T47D (cell line): ENCODE measurements around the gene ARHGAP24.
A peak's percentile ranks its signal among the peaks of the same experiment; 100 is the strongest.

Experiments used
- DNase-seq, 2 experiments: peaks; one replicate each; pipeline versions ENCODE4 v3.0.0 to v3.0.0-alpha.2; 2011 to 2012; ENCODE audit warnings: low read depth in 1 of 2, low spot score in 1 of 2
- JUND ChIP-seq: IDR thresholded peaks from 2 replicates; pipeline ENCODE4 v1.6.1; 2012; ENCODE audit warnings: low read depth
- in situ Hi-C: cut with HindIII; loops from 2 replicates; pipeline ENCODE4 v1.10.0; 2016; ENCODE audit warnings: low sequenced_read_pairs, low pct_unique_long_range_greater_than_20kb

Gene ARHGAP24

DNA sequence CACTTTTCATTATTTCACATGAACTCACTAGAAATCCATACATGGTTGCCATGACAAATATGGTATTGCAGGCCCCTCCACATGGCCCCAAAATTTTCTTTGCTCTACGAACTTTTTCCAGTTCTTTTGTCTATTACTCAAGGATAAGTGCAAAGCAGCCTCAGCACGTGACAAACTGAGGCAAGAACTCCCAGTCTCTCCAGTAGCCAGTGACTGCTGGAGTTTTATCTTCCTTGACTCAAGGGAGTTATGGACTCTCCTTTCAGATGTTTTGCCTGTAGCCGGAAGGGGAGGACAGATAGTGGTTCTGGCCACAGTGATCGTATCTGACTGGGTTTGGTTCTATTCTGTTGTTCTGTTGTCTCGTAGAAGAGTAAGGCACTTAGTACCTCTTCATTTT is 105.5 kb downstream of the ARHGAP24 start:
- no peak for TF ChIP-seq JUND
- in situ Hi-C loops, result no loop called here
- DNase-seq, result no peak

DNA sequence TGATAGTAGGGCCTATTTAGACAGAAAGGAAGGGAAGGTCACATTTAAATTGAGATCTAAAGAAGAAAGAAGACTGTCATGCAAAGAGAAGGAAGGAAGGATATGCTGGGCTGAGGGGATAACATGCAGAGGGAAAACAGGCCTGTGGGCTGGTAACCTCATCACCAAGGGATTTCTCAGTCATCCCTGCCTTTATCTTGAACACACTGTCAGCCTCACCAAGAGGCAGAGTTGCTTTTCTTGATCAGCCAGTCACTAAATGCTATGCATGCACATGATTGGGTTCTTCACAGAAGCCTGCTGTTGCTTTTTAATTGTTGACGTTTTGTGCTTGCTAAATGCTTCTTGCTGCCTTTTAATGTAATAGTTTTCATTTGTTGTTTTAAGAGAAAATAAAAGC is 113.0 kb downstream of the ARHGAP24 start:
- no peak for DNase-seq
- TF ChIP-seq JUND, result no peak
- in situ Hi-C loops, result no loop called here

DNA sequence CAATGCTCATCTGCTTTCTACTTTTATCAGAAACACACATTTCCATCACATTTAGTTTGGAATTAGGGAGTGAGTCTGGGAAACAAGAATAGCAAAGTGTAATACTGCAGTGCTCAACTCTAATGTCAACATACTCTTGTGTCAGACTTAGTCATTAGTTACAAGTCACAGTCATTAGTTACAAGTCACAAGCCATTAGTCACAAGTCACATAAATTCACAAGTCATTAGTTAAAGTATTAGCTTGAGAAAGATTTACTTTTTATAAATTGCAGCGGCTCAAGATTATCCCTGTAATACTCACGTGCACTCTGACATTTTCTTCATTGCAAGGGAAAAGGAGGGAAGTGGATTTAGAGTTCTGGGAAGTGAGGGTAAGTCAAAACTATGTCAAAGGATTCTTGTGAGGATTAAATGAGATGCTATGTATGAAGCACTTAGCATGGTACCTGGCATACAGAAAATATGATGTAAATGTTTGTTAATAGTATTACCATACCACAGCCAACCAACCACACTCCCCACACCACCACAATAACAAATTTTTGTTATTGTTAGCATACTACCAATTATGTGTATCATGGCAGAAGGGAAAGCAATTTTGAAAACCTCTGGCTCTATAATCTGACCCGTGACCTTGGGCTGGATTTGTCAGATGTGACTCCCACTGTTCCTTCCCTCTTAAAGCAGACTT is 116.6 kb downstream of the ARHGAP24 start:
- no peak for DNase-seq
- in situ Hi-C loops, result no loop called here
- TF ChIP-seq JUND, result no peak

DNA sequence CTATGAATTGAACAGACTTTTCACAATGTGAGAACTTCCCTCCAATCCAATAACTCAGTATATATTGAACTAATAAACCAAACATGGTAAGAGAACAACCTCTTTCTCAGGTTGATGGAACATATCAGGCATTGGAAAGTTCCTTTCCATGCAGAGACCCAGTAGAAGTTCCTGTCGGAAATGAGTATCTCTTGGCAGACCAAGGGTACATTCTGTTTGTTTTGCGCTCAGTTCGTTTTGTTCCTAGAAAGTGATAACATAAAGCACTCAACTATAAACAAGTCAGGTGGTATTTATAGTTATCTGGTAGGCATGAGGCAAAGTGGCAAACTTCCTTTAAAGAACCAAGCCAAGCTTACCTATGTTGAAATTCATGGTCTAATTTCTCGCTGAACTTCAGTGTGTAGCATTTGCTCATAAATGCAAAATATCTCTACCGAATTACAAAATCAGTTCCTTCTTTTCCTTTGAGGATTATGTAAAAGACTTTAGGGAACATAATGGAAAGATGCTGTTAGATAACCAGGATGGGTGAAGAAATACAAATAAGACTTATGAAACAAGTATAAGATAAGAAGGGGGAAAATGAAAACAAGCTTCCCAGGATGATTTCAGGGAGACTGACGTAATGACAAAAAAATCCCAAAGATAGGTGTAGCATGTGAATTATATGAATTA is 120.3 kb downstream of the ARHGAP24 start:
- DNase-seq, result no peak
- no peak for TF ChIP-seq JUND
- in situ Hi-C loops, result no loop called here

DNA sequence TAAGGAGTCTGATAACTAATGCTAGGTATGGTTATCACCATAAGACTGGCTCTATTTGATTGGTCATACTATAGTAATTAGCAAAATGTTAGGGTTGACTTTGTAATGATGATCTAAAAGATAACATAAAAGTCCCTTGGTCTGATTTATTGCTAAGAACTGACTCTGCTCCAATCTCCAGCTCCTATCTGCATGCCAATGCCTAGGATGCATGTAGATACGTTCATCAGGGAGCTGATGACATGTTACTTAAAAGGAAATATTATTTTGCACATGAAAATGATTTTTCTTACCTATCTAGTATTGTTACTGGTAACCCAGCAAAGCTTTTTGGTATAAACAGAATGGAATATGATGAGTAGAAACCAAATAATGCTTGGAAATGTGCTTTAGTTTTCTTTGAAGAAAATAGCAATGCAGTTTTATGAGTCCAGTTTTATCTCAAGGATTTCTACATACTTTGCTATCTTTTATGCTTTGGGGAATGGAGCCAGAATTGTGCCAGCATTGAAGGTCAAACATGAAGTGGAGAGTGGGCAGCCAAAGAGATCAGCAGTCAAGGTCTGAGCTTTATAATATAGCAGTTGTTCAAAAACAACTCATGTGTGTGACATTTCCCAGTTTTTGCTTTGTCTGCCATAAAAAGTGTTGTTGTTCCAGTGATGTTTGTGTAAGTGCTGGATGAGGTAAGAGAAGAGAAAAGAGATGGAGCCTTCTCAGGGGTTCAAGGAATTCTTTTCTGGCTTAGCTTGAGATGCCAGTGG is 121.0 kb downstream of the ARHGAP24 start:
- no peak for TF ChIP-seq JUND
- no peak for DNase-seq
- in situ Hi-C loops, result no loop called here

DNA sequence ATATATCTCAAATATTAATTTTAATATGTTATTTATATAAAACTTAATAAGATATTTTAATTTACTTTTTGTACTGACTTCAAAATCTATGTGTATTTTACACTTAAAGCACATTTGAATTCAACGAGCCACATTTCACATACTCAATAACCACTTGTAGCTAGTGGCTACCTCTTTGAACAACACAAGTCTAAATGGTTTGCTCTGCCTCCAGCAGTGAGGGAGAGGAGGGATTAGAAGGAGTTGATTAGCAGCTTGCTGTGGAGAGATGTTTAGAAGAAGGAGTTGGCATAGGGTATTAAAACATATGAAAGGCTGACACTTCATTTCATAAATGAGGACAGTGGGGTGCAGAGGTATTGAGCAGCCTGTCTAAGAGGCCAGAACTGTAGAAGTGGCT is 124.0 kb downstream of the ARHGAP24 start:
- TF ChIP-seq JUND, result no peak
- in situ Hi-C loops, result no loop called here
- no peak for DNase-seq

DNA sequence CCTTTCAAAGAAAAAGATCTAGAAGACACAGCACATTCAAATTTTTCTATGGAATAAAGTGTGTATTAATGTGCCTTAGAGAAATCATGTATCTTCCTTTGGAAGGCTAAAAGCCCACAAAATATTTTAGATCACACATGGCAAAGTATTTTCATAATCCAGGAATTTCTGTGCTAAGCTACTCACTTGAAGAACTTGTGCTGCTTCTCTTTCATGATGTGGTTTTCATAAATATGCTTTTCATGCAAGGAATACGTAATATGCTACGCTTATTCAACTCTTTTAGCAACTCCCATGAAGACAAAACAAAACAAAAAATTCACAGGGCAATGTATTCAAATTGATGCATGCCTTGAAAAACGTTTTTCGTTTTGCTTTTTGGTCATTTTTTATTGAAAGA is 125.6 kb downstream of the ARHGAP24 start:
- in situ Hi-C loops, result no loop called here
- DNase-seq, result no peak
- TF ChIP-seq JUND, result no peak

DNA sequence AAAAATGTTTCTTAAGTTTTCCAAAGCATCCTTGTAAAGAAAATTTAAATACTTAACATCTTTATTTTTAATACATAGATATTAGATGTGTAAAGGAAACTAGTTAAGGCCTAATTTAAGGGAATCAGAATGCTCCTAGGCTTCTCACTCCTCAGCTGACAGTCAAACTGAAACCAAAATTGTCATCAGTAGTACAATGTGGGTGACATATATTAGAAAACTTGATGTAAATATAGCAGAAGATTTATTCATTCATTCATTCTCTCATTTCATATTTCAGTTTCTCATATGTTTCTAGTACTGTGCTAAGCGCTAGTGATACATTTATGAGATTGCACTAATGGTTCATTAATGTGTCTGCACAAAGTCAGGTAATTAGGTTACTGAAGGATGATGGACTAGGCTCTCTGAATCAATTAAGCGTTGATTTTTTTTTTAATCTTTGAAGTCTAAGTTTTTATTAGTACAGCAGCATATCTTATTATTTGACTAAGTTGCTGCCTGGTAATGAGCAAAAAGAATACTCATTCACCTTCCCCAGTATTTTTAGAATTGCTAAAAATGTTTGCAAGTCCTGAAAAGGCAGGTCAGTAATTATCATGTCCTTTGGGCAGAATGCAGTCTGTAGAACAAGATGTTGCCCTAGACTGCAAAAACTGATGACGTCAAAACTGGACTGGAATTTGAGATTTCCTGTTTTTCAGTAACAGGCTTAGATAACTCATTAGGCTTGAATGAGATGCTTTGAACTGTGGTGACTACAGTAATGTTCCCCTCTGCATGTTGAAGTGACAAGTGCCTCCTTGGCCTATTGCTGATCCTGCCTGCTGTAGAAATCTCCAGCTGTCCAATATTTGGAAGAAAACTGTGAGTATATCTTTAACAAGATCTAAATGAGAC is 128.7 kb downstream of the ARHGAP24 start:
- DNase-seq, result no peak
- TF ChIP-seq JUND, result no peak
- in situ Hi-C loops, result no loop called here

DNA sequence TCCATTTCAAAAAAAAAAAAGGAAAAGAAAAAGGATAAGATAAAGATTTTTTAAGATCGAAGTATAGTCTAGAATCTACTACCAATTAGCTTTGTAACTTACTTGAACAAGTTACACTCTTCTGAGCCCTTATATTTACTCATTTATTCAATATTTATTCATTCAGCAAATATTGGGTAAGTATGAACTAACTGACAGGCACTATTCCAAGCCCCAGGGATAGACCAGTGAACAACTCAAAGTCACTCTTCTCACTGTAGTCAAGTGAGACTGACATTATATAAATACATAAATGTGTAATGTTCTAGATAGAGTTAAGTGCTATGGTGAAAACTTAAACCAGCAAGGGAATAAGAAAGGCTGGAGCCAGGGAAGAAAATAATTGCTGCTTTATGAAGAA is 131.6 kb downstream of the ARHGAP24 start:
- TF ChIP-seq JUND, result no peak
- DNase-seq, result peak; percentile 1 to 30
- in situ Hi-C loops, result no loop called here

DNA sequence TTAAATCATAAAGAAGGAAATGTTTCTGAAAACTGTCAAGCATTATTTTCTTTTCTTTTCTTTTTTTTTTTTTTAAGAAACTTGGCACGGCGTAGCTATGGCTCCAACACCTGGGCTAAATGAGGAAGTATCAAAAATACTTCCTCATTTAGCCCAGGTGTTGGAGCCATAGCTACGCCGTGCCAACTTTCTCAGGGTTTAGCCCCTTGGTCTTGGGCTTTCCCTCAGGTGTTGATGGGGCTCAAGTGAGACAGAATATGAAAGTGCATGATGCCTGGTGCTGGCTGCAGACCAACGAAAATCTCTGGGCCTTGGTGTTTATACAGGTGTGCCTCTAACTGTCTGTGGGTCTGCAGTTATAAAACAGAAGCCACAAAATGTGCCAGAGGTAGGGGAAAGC is 132.7 kb downstream of the ARHGAP24 start:
- TF ChIP-seq JUND, result no peak
- DNase-seq, result peak in 1 of 2 experiments; percentile 6
- in situ Hi-C loops, result no loop called here

DNA sequence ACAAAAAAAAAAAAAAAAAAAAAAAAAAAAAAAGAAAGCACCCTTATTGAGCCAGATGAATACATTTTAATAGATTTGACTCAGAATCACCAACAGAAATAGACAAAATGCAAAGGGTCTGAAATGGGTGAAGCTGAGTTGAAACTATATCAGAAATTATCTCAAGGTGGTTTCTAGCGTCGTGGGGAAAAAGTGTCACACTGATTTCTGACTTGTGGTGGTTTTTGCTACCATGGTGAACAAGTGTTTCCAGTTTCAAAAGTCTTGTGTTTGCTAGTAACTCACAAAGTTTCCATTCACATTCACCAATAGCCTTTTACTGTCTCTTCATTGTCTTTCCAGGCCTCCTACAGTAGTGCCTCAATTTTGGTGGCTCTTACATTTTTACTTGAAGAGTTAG is 135.5 kb downstream of the ARHGAP24 start:
- no peak for TF ChIP-seq JUND
- no peak for DNase-seq
- in situ Hi-C loops, result no loop called here

DNA sequence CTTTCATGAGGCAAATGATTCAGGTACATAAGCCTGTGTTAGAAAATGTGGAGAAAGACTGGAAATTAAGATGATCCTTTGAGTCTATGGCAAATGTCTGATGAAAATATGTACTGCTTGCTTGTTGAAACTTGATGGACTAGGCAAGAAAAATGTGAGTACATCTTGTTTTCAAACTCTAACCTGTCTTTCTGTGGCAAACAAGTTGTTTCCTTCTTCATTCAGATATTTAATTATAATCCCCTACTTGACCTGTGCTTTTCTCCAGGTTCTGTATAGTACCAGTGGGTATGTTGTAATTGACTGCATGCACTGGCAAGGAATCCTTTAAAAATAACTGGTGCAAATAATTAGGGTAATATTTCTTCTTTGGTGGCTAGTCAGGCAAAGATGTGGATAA is 136.7 kb downstream of the ARHGAP24 start:
- in situ Hi-C loops, result no loop called here
- TF ChIP-seq JUND, result no peak
- DNase-seq, result no peak
